ENCODE results near the gene PGLYRP2. TPM values are rescaled to one million over a fixed set of nuclear protein-coding genes. Genes with fewer than 3 reads are reported as not detected.

Gene PGLYRP2
- polyA plus RNA-seq, 1 donor from 2014 or later = not detected

DNA sequence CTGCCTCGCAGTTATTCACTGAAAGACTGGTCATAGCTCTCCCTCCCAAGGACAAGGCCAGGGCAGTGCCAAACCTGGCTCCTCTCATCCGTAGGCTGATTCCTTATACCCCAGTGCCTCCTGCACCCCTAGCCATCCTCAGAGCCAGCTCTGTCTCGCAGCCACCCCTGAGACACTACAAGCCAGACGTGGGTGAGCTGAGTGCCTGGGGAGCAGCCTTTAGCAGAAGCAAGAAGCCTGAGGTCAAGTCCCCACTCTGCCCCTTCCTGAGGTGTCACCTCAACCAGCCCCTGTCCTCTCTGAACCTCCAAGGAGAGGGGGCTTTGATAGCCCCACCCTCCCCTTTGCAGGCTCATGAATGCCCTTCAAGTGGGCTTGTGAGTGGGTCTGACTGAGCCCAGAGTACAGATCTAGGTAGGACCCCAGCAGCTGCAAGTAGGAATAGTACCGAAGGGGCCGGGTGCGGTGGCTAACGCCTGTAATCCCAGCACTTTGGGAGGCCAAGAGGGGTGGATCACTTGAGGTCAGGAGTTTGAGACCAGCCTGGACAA lies 45.7 kb downstream of the PGLYRP2 start:
- peak overlapping the region; percentile 60 for H2AFZ ChIP-seq (ENCODE audit: low read depth, low read length)
- H3K27me3 ChIP-seq (ENCODE audit: insufficient read depth, low read depth, low read length) = no peaks in the 10 kb centered on the region
- H3K79me2 ChIP-seq (replicated peaks; ENCODE audit: insufficient read depth, low read length) = peaks cover 30% of the 10 kb centered on the region
- H3K9ac ChIP-seq (ENCODE audit: low read length) = peak overlapping the region; percentile 73
- H3K9me2 ChIP-seq (ENCODE audit: insufficient read depth, low read length) = no peaks in the 10 kb centered on the region
- no peaks in the 10 kb centered on the region for H3F3A ChIP-seq (ENCODE audit: insufficient read depth, low read length, poor library complexity, severe bottlenecking)
- TF ChIP-seq, protein P1, sequence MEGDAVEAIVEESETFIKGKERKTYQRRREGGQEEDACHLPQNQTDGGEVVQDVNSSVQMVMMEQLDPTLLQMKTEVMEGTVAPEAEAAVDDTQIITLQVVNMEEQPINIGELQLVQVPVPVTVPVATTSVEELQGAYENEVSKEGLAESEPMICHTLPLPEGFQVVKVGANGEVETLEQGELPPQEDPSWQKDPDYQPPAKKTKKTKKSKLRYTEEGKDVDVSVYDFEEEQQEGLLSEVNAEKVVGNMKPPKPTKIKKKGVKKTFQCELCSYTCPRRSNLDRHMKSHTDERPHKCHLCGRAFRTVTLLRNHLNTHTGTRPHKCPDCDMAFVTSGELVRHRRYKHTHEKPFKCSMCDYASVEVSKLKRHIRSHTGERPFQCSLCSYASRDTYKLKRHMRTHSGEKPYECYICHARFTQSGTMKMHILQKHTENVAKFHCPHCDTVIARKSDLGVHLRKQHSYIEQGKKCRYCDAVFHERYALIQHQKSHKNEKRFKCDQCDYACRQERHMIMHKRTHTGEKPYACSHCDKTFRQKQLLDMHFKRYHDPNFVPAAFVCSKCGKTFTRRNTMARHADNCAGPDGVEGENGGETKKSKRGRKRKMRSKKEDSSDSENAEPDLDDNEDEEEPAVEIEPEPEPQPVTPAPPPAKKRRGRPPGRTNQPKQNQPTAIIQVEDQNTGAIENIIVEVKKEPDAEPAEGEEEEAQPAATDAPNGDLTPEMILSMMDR (IDR thresholded peaks at IDR 0.05; ENCODE audit: poor library complexity, severe bottlenecking) = no peak
- no peak for TF ChIP-seq EZH2 (IDR thresholded peaks at IDR 0.05; ENCODE audit: borderline replicate concordance, insufficient read depth, low read length, poor library complexity, severe bottlenecking)
- H3K36me3 ChIP-seq (ENCODE audit: insufficient read depth, low read length) = no peaks in the 10 kb centered on the region
- peak overlapping the region; percentile 73 for H3K4me3 ChIP-seq (ENCODE audit: low read length)
- H3K27ac ChIP-seq (ENCODE audit: low read length) = peak overlapping the region; percentile 70
- H4K20me1 ChIP-seq (ENCODE audit: insufficient read depth) = no peaks in the 10 kb centered on the region
- no peak overlapping the region for H3K4me2 ChIP-seq (ENCODE audit: low read length)
- no peaks in the 10 kb centered on the region for H3K9me3 ChIP-seq (ENCODE audit: low read length)

DNA sequence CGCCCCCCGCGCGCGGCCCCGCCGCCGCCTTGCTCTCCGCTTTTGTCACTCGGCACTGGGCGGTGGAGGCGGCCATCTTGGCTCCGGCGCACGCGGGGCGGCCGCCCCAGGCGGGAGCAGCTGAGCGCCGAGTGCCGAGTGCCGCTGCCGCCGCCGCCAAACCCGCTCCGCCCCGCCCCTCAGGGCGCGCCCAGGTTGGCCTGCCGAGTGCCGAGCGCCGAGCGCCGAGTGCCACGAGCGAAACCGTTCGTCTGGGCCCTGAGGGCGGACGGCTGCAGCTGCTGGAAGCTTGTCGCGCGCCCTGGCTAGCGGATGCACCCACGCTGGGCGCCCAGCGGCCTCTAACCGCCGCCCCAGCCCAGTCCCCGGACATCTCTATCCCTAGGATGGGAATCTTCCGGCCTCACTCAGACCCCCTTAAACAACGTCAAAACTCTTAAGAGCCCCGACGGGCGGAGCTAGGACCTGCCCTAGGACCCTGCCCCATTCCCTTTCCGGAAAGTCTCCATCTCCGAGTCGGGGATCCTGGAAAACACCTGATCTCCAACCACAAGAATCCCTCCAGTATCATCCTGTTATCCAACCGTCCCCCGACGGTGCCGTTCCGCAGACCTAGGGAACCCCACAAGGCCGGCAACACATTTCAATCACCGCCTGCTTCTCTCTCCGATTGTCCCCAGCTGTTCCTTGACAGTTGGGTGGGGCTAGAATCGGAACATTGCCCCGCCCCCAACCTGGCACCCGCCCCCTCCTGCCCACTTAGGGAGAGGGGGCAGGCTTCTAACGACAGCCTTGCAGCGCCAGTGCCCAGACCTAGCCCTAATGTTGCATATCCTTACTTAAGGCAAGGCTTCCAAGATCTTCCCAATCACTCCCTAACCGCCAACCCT lies 46.4 kb downstream of the PGLYRP2 start:
- H3K36me3 ChIP-seq (ENCODE audit: insufficient read depth, low read length) = no peaks in the 10 kb centered on the region
- peak overlapping the region; percentile 70 for H3K27ac ChIP-seq (ENCODE audit: low read length)
- TF ChIP-seq POLR2AphosphoS5 (IDR thresholded peaks at IDR 0.05) = peak; percentile 84
- TF ChIP-seq EZH2 (IDR thresholded peaks at IDR 0.05; ENCODE audit: borderline replicate concordance, insufficient read depth, low read length, poor library complexity, severe bottlenecking) = no peak
- TF ChIP-seq, protein P2, sequence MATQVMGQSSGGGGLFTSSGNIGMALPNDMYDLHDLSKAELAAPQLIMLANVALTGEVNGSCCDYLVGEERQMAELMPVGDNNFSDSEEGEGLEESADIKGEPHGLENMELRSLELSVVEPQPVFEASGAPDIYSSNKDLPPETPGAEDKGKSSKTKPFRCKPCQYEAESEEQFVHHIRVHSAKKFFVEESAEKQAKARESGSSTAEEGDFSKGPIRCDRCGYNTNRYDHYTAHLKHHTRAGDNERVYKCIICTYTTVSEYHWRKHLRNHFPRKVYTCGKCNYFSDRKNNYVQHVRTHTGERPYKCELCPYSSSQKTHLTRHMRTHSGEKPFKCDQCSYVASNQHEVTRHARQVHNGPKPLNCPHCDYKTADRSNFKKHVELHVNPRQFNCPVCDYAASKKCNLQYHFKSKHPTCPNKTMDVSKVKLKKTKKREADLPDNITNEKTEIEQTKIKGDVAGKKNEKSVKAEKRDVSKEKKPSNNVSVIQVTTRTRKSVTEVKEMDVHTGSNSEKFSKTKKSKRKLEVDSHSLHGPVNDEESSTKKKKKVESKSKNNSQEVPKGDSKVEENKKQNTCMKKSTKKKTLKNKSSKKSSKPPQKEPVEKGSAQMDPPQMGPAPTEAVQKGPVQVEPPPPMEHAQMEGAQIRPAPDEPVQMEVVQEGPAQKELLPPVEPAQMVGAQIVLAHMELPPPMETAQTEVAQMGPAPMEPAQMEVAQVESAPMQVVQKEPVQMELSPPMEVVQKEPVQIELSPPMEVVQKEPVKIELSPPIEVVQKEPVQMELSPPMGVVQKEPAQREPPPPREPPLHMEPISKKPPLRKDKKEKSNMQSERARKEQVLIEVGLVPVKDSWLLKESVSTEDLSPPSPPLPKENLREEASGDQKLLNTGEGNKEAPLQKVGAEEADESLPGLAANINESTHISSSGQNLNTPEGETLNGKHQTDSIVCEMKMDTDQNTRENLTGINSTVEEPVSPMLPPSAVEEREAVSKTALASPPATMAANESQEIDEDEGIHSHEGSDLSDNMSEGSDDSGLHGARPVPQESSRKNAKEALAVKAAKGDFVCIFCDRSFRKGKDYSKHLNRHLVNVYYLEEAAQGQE (IDR thresholded peaks at IDR 0.05; ENCODE audit: borderline replicate concordance) = peak; percentile 80
- TF ChIP-seq SMC3 (conservative IDR thresholded peaks at IDR 0.05; ENCODE audit: poor library complexity) = peak; percentile 35
- peak; percentile 42 for TF ChIP-seq EP300 (conservative IDR thresholded peaks at IDR 0.05; ENCODE audit: poor library complexity, severe bottlenecking)
- peak; percentile 33 for TF ChIP-seq RAD21 (conservative IDR thresholded peaks at IDR 0.05)
- peak; percentile 92 for TF ChIP-seq MXI1 (conservative IDR thresholded peaks at IDR 0.05; ENCODE audit: poor library complexity, severe bottlenecking)
- TF ChIP-seq, protein P1 (IDR thresholded peaks at IDR 0.05; ENCODE audit: poor library complexity, severe bottlenecking) = no peak
- TF ChIP-seq TAF1 (IDR thresholded peaks at IDR 0.05; ENCODE audit: low read depth) = peak; percentile 92
- H3K79me2 ChIP-seq (replicated peaks; ENCODE audit: insufficient read depth, low read length) = peaks cover 30% of the 10 kb centered on the region
- H4K20me1 ChIP-seq (ENCODE audit: insufficient read depth) = no peaks in the 10 kb centered on the region
- peak overlapping the region; percentile 44 for H3K4me2 ChIP-seq (ENCODE audit: low read length)
- H3K4me3 ChIP-seq (ENCODE audit: low read length) = peak overlapping the region; percentile 73
- H3K9me3 ChIP-seq (ENCODE audit: low read length) = no peaks in the 10 kb centered on the region
- H3F3A ChIP-seq (ENCODE audit: insufficient read depth, low read length, poor library complexity, severe bottlenecking) = no peaks in the 10 kb centered on the region
- no peaks in the 10 kb centered on the region for H3K27me3 ChIP-seq (ENCODE audit: insufficient read depth, low read depth, low read length)
- peak overlapping the region; percentile 60 for H2AFZ ChIP-seq (ENCODE audit: low read depth, low read length)
- H3K9me2 ChIP-seq (ENCODE audit: insufficient read depth, low read length) = no peaks in the 10 kb centered on the region
- peak overlapping the region; percentile 73 for H3K9ac ChIP-seq (ENCODE audit: low read length)
